Activated CD8-positive, alpha-beta memory T cell treated with anti-CD3 and anti-CD28 coated beads, Interleukin-2, amount 50 U/mL, for 48 hours (primary cell): ENCODE results near the gene MYF6.
"Not testable (repeated sequence)": the region's sequence is repeated elsewhere in the genome, so short reads cannot be mapped to it uniquely, and the experiment has no call there.

Experiments used
- DNase-seq: peaks from one replicate; pipeline ENCODE4 v3.0.0-alpha.2; 2020

MYF6 gene

DNA sequence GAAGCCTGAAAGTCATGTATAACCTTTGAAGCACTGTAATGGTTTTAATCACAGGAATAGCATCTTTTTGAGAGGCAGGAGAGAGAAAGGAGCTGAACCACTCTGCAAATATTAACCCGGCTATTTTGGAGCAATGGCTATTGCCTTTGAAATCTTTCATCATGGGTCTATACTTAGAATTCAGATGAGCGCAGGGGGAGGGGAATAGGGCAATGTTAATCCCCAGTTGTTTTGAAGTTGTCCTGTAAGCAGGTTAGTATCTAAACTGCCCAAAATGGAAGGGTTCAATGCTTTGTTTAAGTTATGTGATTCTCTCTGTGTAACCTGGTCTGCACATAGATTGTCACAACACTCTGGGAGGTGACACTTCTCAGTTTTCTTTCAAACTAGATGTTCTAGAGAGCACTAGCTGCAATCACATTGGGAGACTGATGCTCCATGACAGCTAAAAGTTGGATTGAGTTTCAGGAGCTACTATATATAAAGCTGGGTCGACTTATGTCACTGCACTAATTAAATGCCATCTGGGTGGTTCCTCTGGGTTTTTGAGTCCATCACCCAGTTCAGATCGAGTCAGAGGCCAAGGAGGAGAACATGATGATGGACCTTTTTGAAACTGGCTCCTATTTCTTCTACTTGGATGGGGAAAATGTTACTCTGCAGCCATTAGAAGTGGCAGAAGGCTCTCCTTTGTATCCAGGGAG lies at the start of gene MYF6:
Gene MYF6, plus strand, starts transcription at position 509 of the 704 bp plus-strand sequence. Its CDS starts 86 bp downstream, at position 595.
- DNase-seq, result no peak

- no peak for DNase-seq
Observed at GRCh38 chr12:80659512-80660063, 47.8 kb upstream of the MYF6 start.

DNA sequence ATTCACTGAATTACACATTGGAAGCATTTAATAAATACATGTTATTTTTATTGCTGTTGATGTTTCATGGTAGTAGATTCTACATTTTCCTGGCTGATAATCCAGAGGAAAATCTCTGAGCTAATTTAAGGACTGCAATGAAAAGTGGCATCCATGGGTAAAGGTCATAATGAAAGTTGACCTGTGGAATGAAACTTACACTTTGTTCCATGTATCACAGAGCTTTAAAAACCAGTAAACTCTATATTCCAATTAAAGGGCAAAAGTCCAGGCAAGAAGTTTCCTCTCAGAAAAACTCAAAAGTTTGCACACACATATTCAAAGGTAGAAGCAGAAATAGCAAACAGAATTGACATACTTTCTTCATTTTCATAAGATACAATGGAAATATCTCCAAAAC lies 44.8 kb upstream of the MYF6 start:
- no peak for DNase-seq

GRCh38 chr12:80670214-80670613 lies 37.2 kb upstream of the MYF6 start:
- DNase-seq, result no peak

DNA sequence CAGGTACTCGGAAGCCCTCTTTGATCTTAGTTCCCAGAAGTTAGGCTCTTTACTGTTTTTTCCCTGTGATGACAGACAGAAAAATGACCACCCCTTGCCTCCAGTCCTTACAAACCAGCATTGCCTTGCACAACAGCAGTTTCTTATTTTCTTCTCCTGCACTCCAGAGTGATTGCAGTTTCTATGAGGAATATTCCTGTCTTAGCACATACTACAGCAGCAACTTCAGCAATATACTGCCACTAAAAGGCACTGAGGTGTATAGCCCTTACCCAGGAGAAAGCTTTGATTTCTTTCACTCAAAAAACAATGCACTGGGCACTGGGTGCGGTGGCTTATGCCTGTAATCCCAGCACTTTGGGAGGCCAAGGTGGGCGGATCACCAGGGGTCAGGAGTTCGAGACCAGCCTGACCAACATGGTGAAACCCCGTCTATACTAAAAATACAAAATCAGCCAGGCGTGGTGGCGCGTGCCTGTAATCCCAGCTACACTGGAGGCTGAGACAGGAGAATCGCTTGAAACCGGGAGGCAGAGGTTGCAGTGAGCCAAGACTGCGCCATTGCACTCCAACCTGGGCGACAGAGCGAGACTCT lies 31.3 kb upstream of the MYF6 start:
- not testable (repeated sequence) for DNase-seq

GRCh38 chr12:80676856-80677255 lies 30.6 kb upstream of the MYF6 start:
- DNase-seq, result no peak

GRCh38 chr12:80677994-80678393 lies 29.4 kb upstream of the MYF6 start:
- no peak for DNase-seq

DNA sequence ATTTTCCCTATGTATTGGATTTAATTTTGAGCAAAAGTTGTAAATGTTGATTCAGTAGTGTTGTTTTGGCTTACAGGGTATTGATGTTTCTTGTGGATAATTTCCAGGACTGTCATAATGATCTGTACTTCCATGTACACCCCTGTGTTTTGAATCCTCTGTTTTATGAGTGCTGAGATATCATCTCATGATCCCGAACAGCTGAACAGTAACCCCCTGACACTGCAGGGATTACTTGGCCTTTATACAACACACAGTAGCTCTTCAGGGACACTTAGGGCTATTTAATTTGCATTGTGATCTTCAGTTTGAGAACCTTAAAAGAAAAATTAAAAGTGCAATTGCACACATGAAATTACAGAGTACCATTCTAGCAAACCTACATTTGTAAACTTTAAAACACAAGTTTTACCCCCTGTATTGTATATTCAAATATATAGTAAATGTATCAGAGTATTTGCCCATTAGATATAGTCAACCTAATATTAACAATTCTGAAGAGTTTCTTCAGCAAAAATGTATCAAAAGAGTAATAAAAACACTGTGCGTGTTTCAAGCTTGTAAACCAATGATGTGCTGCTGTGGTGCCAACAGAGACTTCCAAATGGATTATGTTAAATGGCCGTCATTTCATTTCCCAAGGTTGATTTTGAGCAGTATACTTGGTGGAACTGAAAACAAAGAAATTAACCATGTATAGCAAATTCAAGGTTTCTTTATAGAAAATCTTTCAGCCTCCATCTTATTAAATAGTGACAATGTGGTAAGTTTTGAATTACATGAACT lies 27.9 kb upstream of the MYF6 start:
- no peak for DNase-seq

DNA sequence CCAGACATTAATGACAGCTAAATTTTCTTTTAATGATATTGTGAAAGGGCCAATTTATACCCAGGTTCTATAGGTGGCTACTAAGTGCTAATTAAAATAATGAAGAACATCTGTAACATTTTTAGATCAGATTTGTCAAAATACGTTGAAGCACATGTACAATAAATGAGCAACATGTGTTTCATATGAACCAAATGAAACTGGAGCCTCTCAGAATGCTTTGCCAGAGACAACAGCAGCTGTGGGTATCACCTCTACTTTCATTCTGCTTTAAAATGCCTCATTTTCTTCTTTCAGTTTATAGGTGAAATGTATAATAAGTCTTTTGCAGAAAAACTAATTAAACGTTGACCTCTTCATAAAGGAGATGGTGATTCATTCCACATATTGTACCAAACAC lies 26.1 kb upstream of the MYF6 start:
- no peak for DNase-seq

- no peak for DNase-seq
Observed at GRCh38 chr12:80681786-80682185, 25.6 kb upstream of the MYF6 start.

GRCh38 chr12:80684077-80684495 lies 23.3 kb upstream of the MYF6 start:
- no peak for DNase-seq

DNA sequence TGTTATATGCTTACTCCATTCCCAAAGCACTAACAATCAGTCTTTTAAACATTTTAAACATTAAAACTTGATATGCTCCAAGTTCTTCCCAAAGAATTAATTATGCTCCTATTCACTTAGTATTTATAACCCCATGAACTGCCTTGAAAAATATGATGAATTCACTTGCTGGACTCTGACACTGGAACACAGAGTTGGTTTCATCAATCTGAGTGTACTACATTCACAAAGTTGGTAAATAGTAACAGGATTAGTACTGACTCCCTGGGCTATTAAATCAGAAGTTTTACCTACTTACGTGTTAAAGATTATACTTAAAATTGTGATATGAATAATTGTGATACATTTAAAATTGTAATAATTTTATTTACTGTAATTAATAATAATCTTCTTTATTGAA lies 17.3 kb upstream of the MYF6 start:
- no peak for DNase-seq

DNA sequence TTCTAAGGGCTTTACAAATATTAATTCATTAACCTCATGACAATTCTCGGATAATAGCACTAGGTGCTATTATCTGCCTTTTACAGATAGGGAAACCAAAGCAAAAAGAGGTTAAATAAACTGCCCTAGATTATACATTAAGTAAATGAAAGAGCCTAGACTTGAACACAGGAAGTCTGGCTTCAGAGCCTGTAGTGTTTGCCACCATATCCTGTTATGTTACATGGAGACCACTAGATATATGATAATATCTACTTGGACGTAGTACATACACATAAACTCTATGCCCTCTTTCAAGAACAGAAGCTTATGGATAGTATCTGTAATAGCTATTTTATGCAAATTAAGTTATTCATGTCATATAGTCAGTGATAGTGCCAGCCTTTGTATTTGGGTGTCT lies 16.9 kb upstream of the MYF6 start:
- DNase-seq, result no peak

GRCh38 chr12:80692114-80692513 lies 15.3 kb upstream of the MYF6 start:
- no peak for DNase-seq

- DNase-seq, result no peak
Observed at GRCh38 chr12:80697270-80697887, 10.1 kb upstream of the MYF6 start.

- DNase-seq, result no peak
Observed at GRCh38 chr12:80698256-80698655, 9.2 kb upstream of the MYF6 start.

DNA sequence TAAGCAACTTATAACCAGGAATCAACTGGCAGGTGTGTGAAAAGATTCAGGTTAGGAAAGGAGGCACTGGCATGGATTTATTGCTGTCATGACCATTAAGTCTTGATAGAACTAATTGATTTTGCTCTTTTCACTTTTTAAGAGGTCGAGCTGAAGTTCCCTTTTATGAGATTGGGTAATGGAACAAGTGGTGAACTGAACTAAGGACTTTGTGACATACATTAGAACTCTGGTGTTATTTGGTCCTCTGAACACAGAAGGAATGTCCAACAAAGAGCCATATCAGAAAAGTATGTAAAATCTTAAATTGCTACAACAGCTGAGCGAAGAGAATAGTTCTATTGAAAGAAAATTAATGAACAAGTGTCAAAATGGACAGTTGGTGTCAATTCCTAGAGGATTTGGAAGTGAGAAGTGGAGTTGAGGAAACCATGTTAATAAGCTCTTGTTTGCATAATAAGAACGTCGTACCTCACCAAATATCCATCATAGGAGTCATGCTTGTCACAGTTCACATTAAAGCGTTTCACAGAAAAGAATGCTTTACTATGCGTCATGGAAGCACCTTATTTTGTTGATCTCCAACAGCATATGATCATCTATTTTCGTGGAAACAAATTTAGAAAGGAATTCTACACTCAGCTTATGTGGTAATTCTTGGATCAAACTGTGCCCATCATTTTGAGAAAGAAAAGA lies 8.4 kb upstream of the MYF6 start:
- no peak for DNase-seq

- no peak for DNase-seq
Observed at GRCh38 chr12:80700327-80700726, 7.1 kb upstream of the MYF6 start.

DNA sequence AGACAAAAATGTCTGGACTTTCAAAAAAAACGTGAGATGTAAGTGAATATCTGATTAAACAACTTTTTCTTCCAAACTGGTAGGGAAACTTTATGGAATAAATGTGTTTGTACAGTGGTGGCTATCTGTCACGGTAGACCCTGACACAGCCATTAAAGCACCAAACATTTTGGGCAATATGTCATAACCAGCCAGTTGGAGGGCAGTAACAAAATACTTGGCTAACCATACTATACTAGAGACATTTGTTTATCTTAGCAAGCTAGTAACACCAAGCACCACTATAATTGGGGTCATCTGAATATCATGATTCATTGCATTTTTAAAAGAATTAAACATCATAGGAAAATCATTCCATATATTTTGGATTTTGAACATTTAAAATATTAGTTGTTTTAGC lies 6.0 kb upstream of the MYF6 start:
- no peak for DNase-seq

- DNase-seq, result no peak
Observed at GRCh38 chr12:80702889-80703805, 4.3 kb upstream of the MYF6 start.

GRCh38 chr12:80704420-80704819 lies 3.0 kb upstream of the MYF6 start:
- DNase-seq, result no peak
